Neural cell (in vitro differentiated cells): ENCODE data around the gene NDFIP1. TPM values are rescaled to one million over a fixed set of nuclear protein-coding genes. Genes with fewer than 3 reads are reported as not detected.

Source experiments
- H2AFZ ChIP-seq: fragments of 200-600, 300-800 bp; sonication (generic), shearing (Covaris generic); 2 replicates; pipeline ENCODE4 v1.6.0; 2014; ENCODE audit warnings: low read depth, mild to moderate bottlenecking, antibody characterized with exemption, low read length, moderate library complexity
- H3F3A ChIP-seq: fragments of 200-600 bp; shearing (Covaris generic); 2 replicates; pipeline ENCODE4 v1.6.1; 2016; ENCODE audit warnings: mild to moderate bottlenecking, moderate library complexity, mixed read lengths, antibody characterized with exemption, low read length; ENCODE audit not compliant: insufficient read depth, poor library complexity, severe bottlenecking
- H3K27ac ChIP-seq: fragments of 200-600, 300-800 bp; sonication (generic), shearing (Covaris generic); 2 replicates; pipeline ENCODE4 v1.5.1; 2014; ENCODE audit warnings: mild to moderate bottlenecking, low read length, moderate library complexity
- H3K27me3 ChIP-seq: fragments of 300-800, 200-600 bp; sonication (generic), shearing (Covaris generic); 2 replicates; pipeline ENCODE4 v1.6.0; 2014; ENCODE audit warnings: mild to moderate bottlenecking, low read depth, low read length, moderate library complexity; ENCODE audit not compliant: insufficient read depth
- H3K36me3 ChIP-seq: fragments of 300-800, 200-600 bp; sonication (generic), shearing (Covaris generic); 2 replicates; pipeline ENCODE4 v1.5.1; 2014; ENCODE audit warnings: mild to moderate bottlenecking, antibody characterized with exemption, low read length, moderate library complexity; ENCODE audit not compliant: insufficient read depth
- H3K4me2 ChIP-seq: fragments of 300-800, 200-600 bp; sonication (generic), shearing (Covaris generic); 2 replicates; pipeline ENCODE4 v1.6.0; 2014; ENCODE audit warnings: mild to moderate bottlenecking, low read length
- H3K4me3 ChIP-seq: fragments of 300-800, 200-600 bp; sonication (generic), shearing (Covaris generic); 2 replicates; pipeline ENCODE4 v1.5.1; 2014; ENCODE audit warnings: mild to moderate bottlenecking, low read length, moderate library complexity
- H3K79me2 ChIP-seq: fragments of 200-600 bp; shearing (Covaris generic); replicated peaks from 2 replicates; pipeline ENCODE4 v1.6.0; 2014; ENCODE audit warnings: mild to moderate bottlenecking, low read length, moderate library complexity; ENCODE audit not compliant: insufficient read depth
- H3K9ac ChIP-seq: fragments of 300-800, 200-600 bp; sonication (generic), shearing (Covaris generic); 2 replicates; pipeline ENCODE4 v1.6.1; 2016; ENCODE audit warnings: mild to moderate bottlenecking, low read length, mixed read lengths
- H3K9me2 ChIP-seq: fragments of 200-600 bp; shearing (Covaris generic); 2 replicates; pipeline ENCODE4 v1.6.1; 2016; ENCODE audit warnings: mild to moderate bottlenecking, low read length, mixed read lengths; ENCODE audit not compliant: insufficient read depth
- H3K9me3 ChIP-seq: fragments of 200-600, 300-800 bp; sonication (generic), shearing (Covaris generic); 2 replicates; pipeline ENCODE4 v1.6.1; 2016; ENCODE audit warnings: mild to moderate bottlenecking, mixed run types, low read length, moderate library complexity, mixed read lengths
- H4K20me1 ChIP-seq: fragments of 200-600 bp; shearing (Covaris generic); 2 replicates; pipeline ENCODE4 v1.6.1; 2016; ENCODE audit warnings: mild to moderate bottlenecking, mixed run types; ENCODE audit not compliant: insufficient read depth
- CTCF ChIP-seq: fragments of 450-650 bp; IDR thresholded peaks from 2 replicates; pipeline ENCODE4 v1.5.1; 2014; ENCODE audit warnings: antibody characterized with exemption, mild to moderate bottlenecking, moderate library complexity; ENCODE audit not compliant: poor library complexity, severe bottlenecking
- EP300 ChIP-seq: fragments of 450-650 bp; conservative IDR thresholded peaks from 2 replicates; pipeline ENCODE4 v1.6.1; 2014; ENCODE audit warnings: antibody characterized with exemption, mild to moderate bottlenecking, moderate library complexity; ENCODE audit not compliant: poor library complexity, severe bottlenecking
- EZH2 ChIP-seq: fragments of 200-600, 300-800 bp; shearing (Covaris generic), sonication (generic); IDR thresholded peaks from 2 replicates; pipeline ENCODE4 v1.6.1; 2014; ENCODE audit warnings: antibody characterized with exemption, low read length, borderline replicate concordance, mild to moderate bottlenecking; ENCODE audit not compliant: insufficient read depth, poor library complexity, severe bottlenecking
- MXI1 ChIP-seq: fragments of 450-650 bp; conservative IDR thresholded peaks from 2 replicates; pipeline ENCODE4 v1.6.1; 2014; ENCODE audit warnings: antibody characterized with exemption, mild to moderate bottlenecking; ENCODE audit not compliant: poor library complexity, severe bottlenecking
- POLR2AphosphoS5 ChIP-seq: IDR thresholded peaks from 2 replicates; pipeline ENCODE4 v1.6.1; 2012
- RAD21 ChIP-seq: fragments of 450-650 bp; conservative IDR thresholded peaks from 2 replicates; pipeline ENCODE4 v1.6.1; 2014; ENCODE audit warnings: antibody characterized with exemption, mild to moderate bottlenecking, moderate library complexity
- SMC3 ChIP-seq: fragments of 450-650 bp; conservative IDR thresholded peaks from 2 replicates; pipeline ENCODE4 v1.6.1; 2014; ENCODE audit warnings: antibody characterized with exemption, mild to moderate bottlenecking, moderate library complexity; ENCODE audit not compliant: poor library complexity
- TAF1 ChIP-seq: IDR thresholded peaks from 2 replicates; pipeline ENCODE4 v1.6.1; 2012; ENCODE audit warnings: low read depth
- polyA plus RNA-seq: library from polyadenylated mRNA; depleted of rRNA; stranded (reverse); fragments of >200 nt; gene quantifications from 2 replicates; pipeline ENCODE4 v1.2.3, GENCODE V29; 2014
- TF ChIP-seq, protein P1 (sequence below): IDR thresholded peaks from 2 replicates; pipeline ENCODE4 v1.6.1; 2012; ENCODE audit warnings: borderline replicate concordance

NDFIP1 gene
- polyA plus RNA-seq, 1 donor from 2014 or later, result 99.7 TPM

GRCh38 chr5:142171270-142171669 is 62.7 kb downstream of the NDFIP1 start:
- Histone ChIP-seq H3K9me3 (no peaks in the 10 kb centered on the region), H3K4me3 (no peak overlapping the region), H3K27me3 (no peaks in the 10 kb centered on the region), H4K20me1 (no peaks in the 10 kb centered on the region), H3K79me2 (no peaks in the 10 kb centered on the region), H3K4me2 (no peak overlapping the region), H3K9me2 (no peaks in the 10 kb centered on the region), H3K9ac (no peak overlapping the region), H3K36me3 (no peaks in the 10 kb centered on the region), H3F3A (no peaks in the 10 kb centered on the region), H3K27ac (no peak overlapping the region), H2AFZ (no peak overlapping the region)
- no peak for TF ChIP-seq EZH2
- no peak for TF ChIP-seq POLR2AphosphoS5
- TF ChIP-seq SMC3, result no peak
- TF ChIP-seq, protein P1, sequence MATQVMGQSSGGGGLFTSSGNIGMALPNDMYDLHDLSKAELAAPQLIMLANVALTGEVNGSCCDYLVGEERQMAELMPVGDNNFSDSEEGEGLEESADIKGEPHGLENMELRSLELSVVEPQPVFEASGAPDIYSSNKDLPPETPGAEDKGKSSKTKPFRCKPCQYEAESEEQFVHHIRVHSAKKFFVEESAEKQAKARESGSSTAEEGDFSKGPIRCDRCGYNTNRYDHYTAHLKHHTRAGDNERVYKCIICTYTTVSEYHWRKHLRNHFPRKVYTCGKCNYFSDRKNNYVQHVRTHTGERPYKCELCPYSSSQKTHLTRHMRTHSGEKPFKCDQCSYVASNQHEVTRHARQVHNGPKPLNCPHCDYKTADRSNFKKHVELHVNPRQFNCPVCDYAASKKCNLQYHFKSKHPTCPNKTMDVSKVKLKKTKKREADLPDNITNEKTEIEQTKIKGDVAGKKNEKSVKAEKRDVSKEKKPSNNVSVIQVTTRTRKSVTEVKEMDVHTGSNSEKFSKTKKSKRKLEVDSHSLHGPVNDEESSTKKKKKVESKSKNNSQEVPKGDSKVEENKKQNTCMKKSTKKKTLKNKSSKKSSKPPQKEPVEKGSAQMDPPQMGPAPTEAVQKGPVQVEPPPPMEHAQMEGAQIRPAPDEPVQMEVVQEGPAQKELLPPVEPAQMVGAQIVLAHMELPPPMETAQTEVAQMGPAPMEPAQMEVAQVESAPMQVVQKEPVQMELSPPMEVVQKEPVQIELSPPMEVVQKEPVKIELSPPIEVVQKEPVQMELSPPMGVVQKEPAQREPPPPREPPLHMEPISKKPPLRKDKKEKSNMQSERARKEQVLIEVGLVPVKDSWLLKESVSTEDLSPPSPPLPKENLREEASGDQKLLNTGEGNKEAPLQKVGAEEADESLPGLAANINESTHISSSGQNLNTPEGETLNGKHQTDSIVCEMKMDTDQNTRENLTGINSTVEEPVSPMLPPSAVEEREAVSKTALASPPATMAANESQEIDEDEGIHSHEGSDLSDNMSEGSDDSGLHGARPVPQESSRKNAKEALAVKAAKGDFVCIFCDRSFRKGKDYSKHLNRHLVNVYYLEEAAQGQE, result no peak
- TF ChIP-seq EP300, result no peak
- no peak for TF ChIP-seq RAD21
- no peak for TF ChIP-seq TAF1
- TF ChIP-seq CTCF, result no peak
- TF ChIP-seq MXI1, result no peak

GRCh38 chr5:142175039-142175438 is 66.5 kb downstream of the NDFIP1 start:
- no peak overlapping the region for H3K4me2 ChIP-seq
- H3F3A ChIP-seq, result no peaks in the 10 kb centered on the region
- H2AFZ ChIP-seq, result no peak overlapping the region
- no peaks in the 10 kb centered on the region for H3K36me3 ChIP-seq
- no peaks in the 10 kb centered on the region for H3K27me3 ChIP-seq
- no peak overlapping the region for H3K4me3 ChIP-seq
- TF ChIP-seq, protein P1, result no peak
- TF ChIP-seq EP300 (no peak), EZH2 (no peak), CTCF (no peak), POLR2AphosphoS5 (no peak), RAD21 (no peak), MXI1 (no peak), TAF1 (no peak), SMC3 (no peak)
- H3K27ac ChIP-seq, result no peak overlapping the region
- H4K20me1 ChIP-seq, result no peaks in the 10 kb centered on the region
- H3K9me2 ChIP-seq, result no peaks in the 10 kb centered on the region
- no peaks in the 10 kb centered on the region for H3K79me2 ChIP-seq
- H3K9me3 ChIP-seq, result no peaks in the 10 kb centered on the region
- H3K9ac ChIP-seq, result no peak overlapping the region
